Activated CD8-positive, alpha-beta T cell treated with anti-CD3 and anti-CD28 coated beads for 36 hours (primary cell): ENCODE data around the gene STK31. TPM values are rescaled to one million over a fixed set of nuclear protein-coding genes. Genes with fewer than 3 reads are reported as not detected.

Experiments used
- ATAC-seq: fragments of 200-7000 bp; cut with Tn5 transposase; one replicate; pipeline ENCODE4 v1.10.0; 2021; ENCODE audit warnings: mild to moderate bottlenecking, moderate library complexity
- CTCF ChIA-PET: fragments of 350-600 bp; sonication (Branson Sonifier 250); formaldehyde crosslinking; loops from one replicate; lab custom pipeline; 2021; ENCODE audit warnings: antibody characterized with exemption; lab: Charles Lee
- POLR2A ChIA-PET: fragments of 350-600 bp; sonication (Branson Sonifier 250); formaldehyde crosslinking; loops from one replicate; lab custom pipeline; 2021; ENCODE audit warnings: antibody characterized with exemption; lab: Charles Lee
- DNase-seq: peaks from one replicate; pipeline ENCODE4 v3.0.0-alpha.2; 2020
- H3K27ac Mint-ChIP-seq: one replicate; pipeline ENCODE4 v1.8.0; 2021; ENCODE audit warnings: mild to moderate bottlenecking, mixed read lengths
- H3K27me3 Mint-ChIP-seq: one replicate; pipeline ENCODE4 v1.8.0; 2021; ENCODE audit warnings: mixed read lengths
- H3K36me3 Mint-ChIP-seq: one replicate; pipeline ENCODE4 v1.8.0; 2021; ENCODE audit warnings: low read depth, mixed read lengths
- H3K4me1 Mint-ChIP-seq: one replicate; pipeline ENCODE4 v1.8.0; 2021; ENCODE audit warnings: low read depth, mixed read lengths
- H3K4me3 Mint-ChIP-seq: one replicate; pipeline ENCODE4 v1.8.0; 2021; ENCODE audit warnings: mild to moderate bottlenecking, moderate library complexity, mixed read lengths
- H3K9me3 Mint-ChIP-seq: one replicate; pipeline ENCODE4 v1.8.0; 2021; ENCODE audit warnings: mixed read lengths
- intact Hi-C: fragments of 100-400 bp; cut with micrococcal nuclease; formaldehyde crosslinking; loops from one replicate; pipeline ENCODE4 v1.10.0; 2022
- total RNA-seq, 2 experiments: library from RNA; stranded (reverse); gene quantifications; one replicate each; pipeline ENCODE4 v1.2.3, GENCODE V29; 2021
- TF ChIP-seq, protein P1 (sequence below): fragments of 200-600 bp; IDR thresholded peaks from one replicate; pipeline ENCODE4 v1.8.0; 2022; ENCODE audit warnings: antibody characterized with exemption, mild to moderate bottlenecking

STK31 gene
- total RNA-seq, 2 experiments from 2014 or later = 0.20 TPM; not detected in 1

DNA sequence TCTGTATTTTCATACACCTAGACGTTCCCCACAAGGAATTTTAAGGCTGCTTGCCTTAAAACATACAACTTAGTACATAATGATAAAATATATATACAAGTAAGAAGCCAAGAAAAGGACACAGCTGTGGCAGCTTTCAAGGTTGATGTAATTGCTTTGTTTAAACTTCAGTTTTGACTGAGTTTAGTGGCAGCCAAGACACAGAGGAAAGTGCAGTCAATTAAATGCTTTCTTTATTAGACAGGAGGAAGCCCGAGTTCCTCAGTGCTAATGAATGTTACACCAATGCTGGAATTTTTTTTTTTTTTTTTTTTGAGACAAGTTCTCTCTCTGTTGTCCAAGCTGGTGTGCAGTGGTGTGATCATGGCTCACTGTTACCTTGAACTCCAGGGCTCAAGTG lies 11.2 kb upstream of the STK31 start:
- intact Hi-C loops = no loop called here
- no peak overlapping the region for H3K4me3 Mint-ChIP-seq
- ChIA-PET CTCF (interaction anchor here (0.8 to 5.1 kb wide), 7 partner anchors 13 to 152 kb away, joined by 3 to 84 read pairs (median 9); partner anchors contain the start of gene FAM221A), POLR2A (interaction anchor here (0.9 kb wide), 1 partner anchor 10 kb away, joined by 3 read pairs; no protein-coding TSS in a partner anchor)
- no peaks in the 10 kb centered on the region for H3K4me1 Mint-ChIP-seq
- DNase-seq (no peak), ATAC-seq (no peak)
- peaks cover 2% of the 10 kb centered on the region for H3K9me3 Mint-ChIP-seq
- H3K27me3 Mint-ChIP-seq = no peaks in the 10 kb centered on the region
- no peak overlapping the region for H3K27ac Mint-ChIP-seq
- H3K36me3 Mint-ChIP-seq = peaks cover 13% of the 10 kb centered on the region
- TF ChIP-seq, protein P1, sequence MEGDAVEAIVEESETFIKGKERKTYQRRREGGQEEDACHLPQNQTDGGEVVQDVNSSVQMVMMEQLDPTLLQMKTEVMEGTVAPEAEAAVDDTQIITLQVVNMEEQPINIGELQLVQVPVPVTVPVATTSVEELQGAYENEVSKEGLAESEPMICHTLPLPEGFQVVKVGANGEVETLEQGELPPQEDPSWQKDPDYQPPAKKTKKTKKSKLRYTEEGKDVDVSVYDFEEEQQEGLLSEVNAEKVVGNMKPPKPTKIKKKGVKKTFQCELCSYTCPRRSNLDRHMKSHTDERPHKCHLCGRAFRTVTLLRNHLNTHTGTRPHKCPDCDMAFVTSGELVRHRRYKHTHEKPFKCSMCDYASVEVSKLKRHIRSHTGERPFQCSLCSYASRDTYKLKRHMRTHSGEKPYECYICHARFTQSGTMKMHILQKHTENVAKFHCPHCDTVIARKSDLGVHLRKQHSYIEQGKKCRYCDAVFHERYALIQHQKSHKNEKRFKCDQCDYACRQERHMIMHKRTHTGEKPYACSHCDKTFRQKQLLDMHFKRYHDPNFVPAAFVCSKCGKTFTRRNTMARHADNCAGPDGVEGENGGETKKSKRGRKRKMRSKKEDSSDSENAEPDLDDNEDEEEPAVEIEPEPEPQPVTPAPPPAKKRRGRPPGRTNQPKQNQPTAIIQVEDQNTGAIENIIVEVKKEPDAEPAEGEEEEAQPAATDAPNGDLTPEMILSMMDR = no peak

DNA sequence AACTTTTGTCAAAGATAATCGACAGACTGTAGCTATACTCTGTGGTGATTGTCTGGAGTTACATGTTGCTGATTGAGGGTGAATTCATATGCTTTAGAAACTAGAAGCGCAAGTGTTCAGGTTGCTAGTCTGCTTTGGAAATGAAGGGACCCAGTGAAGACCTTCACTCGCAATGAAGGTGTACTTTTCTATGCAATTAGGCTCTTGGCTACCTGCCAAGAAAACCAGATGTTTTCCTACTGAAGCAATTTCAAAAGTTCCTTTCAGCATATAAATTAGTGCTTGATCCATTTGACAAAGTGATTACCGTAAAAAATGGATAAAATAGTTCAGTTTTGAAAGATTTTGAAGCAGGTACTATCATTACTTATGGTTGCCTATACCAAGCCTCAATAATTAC lies 10.0 kb upstream of the STK31 start:
- TF ChIP-seq, protein P1 = no peak
- Mint-ChIP-seq H3K4me1 (no peaks in the 10 kb centered on the region), H3K4me3 (no peak overlapping the region), H3K27me3 (no peaks in the 10 kb centered on the region), H3K27ac (no peak overlapping the region), H3K36me3 (peaks cover 19% of the 10 kb centered on the region), H3K9me3 (peaks cover 7% of the 10 kb centered on the region)
- no peak for ATAC-seq
- CTCF ChIA-PET = interaction anchor here (2.2 to 5.1 kb wide), 2 partner anchors 11 to 17 kb away, joined by 9 to 84 read pairs; partner anchors contain the start of gene FAM221A
- intact Hi-C loops = no loop called here
- DNase-seq = no peak
- POLR2A ChIA-PET = interaction anchor here (0.9 kb wide), 1 partner anchor 12 kb away, joined by 3 read pairs; no protein-coding TSS in a partner anchor

DNA sequence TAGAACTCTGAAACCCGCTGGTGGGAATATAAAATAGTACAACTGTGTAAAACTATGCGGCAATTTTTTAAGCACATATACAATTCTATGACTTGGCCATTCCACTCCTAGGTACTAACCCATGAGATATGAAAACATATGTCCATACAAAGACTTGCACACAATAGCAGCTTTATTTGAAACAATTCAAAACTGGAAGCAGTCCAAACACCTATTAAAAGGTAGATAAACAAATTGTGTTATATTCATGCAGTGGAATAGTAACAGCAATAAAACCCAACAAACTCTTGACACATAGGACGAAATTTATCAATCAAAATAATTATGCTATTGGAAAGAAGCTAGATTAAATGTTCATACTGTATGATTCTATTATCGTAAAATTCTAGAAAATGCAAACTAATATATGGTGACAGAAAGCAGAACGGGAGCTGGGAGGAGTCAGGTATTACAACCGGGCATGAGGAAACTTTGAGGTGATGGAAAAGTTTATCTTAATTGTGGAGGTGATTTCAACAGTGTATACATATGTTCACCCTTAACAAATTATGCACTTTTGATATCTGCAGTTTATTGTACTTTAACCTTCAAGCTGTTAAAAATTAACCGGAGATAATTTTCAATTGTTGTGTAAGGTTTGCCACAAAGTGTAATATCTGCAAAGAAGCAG lies 803 bp upstream of the STK31 start:
- H3K9me3 Mint-ChIP-seq = peaks cover 19% of the 10 kb centered on the region
- DNase-seq = no peak
- H3K4me1 Mint-ChIP-seq = no peaks in the 10 kb centered on the region

DNA sequence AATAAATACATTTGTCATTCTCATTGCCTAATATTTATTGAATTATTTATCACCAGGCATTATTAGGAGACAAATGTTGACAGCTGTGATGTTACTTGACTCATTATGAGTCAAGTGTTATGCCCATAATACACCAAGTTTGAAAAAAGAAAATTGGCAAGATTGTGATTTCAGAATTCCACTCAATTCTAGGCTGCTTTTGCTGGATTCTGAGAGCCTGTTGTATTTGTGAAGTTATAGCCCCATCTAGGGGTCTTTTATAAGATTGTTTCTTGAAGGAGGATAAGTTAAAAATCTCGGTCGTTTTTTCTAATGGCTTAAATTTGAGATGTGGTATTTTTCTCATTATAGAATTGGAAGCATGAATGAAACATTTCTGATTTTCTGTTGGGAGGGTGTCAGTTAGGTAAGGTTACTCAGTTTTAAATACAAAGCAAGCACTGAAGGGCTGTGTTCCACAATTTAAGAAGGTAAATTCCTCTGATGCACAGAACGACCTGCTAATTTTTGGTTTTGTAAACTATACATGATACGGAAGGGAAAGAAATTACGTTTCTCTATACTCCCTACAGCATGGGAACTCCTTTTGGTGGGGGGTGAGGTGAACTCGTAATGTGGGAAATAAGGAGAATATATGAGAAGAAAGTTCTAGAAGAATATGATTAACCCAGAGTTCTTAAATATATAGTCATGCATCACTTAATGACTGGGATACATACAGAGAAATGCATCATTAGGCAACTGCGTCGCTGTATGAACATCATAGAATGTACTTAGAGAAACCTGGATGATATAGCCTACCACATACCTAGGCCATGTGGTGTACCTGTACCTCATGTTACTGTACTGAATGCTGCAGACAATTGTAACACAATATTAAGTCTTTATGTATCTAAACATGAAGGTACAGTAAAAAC lies 2.6 kb downstream of the STK31 start:
- TF ChIP-seq, protein P1 = peak; percentile 84
- intact Hi-C loops = loop anchor here (1.0 to 10.0 kb wide), 3 partner anchors 142 to 438 kb away; no protein-coding TSS in a partner anchor
- ATAC-seq (no peak), DNase-seq (no peak)
- no peak overlapping the region for H3K4me3 Mint-ChIP-seq
- no peak overlapping the region for H3K27ac Mint-ChIP-seq
- no peaks in the 10 kb centered on the region for H3K27me3 Mint-ChIP-seq
- H3K9me3 Mint-ChIP-seq = no peaks in the 10 kb centered on the region
- no peaks in the 10 kb centered on the region for H3K36me3 Mint-ChIP-seq
- POLR2A ChIA-PET = no interaction called here
- no peaks in the 10 kb centered on the region for H3K4me1 Mint-ChIP-seq
- CTCF ChIA-PET = interaction anchor here (0.7 to 5.0 kb wide), 23 partner anchors 8 to 440 kb away, joined by 3 to 55 read pairs (median 6); no protein-coding TSS in a partner anchor

More for the DNA sequence above, 803 bp upstream of the STK31 start:
- no peak for ATAC-seq
- H3K27me3 Mint-ChIP-seq = no peaks in the 10 kb centered on the region
- no peak overlapping the region for H3K27ac Mint-ChIP-seq
- ChIA-PET CTCF (interaction anchor here (0.8 to 5.0 kb wide), 4 partner anchors 13 to 164 kb away, joined by 4 to 55 read pairs (median 38); no protein-coding TSS in a partner anchor), POLR2A (interaction anchor here (1.1 kb wide), 1 partner anchor 156 kb away, joined by 3 read pairs; no protein-coding TSS in a partner anchor)
- intact Hi-C loops = no loop called here
- peaks cover 20% of the 10 kb centered on the region for H3K36me3 Mint-ChIP-seq
- no peak overlapping the region for H3K4me3 Mint-ChIP-seq
- TF ChIP-seq, protein P1 = no peak
